Fibroblast of skin of back (primary cell): ENCODE data around the gene RCAN2.
A peak's percentile ranks its signal among the peaks of the same experiment; 100 is the strongest.
"Not testable (repeated sequence)": the region's sequence is repeated elsewhere in the genome, so short reads cannot be mapped to it uniquely, and the experiment has no call there.

Experiments
- DNase-seq: peaks from one replicate; pipeline ENCODE4 v3.0.0-alpha.2; 2013

Gene RCAN2

DNA sequence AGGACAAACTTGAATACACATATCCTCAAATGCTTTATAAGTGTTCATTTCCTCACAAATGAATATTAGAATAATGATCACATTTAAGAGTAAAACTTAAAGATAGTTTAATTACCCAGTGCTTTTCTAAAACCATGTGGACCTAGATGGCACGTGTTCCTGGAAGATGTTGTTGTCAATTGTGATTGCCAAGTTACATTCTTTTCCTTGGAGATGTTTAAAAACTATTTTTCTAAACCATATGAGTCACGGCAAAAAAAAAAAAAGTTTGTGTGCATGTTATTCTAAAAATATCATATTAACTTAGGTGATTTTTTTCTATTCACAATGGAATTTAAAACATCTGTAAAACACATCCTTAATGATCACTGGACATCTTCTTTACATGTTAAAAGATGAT is 51.1 kb downstream of the RCAN2 start:
- peak; percentile 76 for DNase-seq

DNA sequence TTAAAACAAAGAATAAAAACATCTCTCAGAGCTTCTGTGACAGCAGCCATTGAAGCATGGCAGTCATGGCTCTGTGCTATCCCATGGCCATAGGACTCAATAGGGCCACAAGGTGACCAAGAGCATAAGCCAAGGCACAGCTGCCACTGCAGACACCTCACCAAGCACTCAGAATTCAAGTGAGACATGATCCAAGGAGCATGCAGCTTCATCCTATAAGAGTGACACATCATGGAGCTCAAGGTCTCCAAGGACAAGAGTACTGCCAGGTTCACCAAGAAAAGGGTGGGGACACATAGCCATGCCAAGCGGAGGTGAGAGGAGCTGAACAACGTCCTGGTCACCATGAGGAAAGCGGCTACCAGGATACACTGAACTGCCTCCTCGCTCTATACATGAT is 53.0 kb downstream of the RCAN2 start:
- no peak for DNase-seq

DNA sequence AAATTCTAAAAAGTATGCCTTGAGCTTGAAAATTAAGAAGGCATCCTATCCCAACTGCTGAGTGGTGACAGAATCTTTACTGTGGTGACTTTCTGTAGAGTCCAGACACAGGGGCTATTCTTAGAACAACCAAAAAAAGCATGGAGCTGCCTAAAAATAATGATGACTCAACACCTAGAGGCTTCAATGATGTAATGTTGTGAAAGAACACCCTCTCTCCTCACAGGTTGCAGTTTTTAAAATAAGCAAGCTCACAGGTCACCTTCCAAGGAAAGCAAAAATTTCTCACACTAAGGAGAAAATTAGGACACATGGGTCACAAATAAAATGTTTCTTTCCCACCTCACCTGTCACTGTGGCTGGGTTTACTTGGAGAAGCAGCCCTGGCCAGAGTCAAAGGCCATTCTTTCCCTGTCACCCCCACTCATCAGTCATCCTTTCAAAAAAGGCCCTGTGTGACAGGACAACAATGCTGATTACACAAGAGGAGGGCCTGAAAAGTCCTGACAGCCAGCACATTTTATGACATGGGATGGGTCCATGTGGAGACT is 53.5 kb downstream of the RCAN2 start:
- peak; percentile 73 for DNase-seq

DNA sequence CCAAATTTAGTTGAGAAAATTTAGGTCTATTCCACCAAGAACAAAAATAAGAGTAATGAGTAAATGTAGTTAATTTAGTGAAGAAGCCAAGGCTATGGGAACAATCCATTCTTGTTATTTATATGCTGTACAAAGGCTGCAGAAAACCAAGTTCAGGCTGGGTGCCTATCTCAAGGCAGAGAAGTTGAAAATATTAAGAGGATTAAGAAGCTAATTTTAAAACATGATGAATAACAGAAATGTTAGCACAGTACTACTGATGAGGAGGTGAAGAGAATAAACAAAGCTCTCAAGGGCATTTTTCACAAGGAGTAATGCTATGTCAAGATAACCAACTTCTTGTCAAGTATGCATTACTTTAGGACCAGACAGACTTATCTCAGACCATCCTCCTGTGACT is 68.6 kb downstream of the RCAN2 start:
- DNase-seq: no peak

DNA sequence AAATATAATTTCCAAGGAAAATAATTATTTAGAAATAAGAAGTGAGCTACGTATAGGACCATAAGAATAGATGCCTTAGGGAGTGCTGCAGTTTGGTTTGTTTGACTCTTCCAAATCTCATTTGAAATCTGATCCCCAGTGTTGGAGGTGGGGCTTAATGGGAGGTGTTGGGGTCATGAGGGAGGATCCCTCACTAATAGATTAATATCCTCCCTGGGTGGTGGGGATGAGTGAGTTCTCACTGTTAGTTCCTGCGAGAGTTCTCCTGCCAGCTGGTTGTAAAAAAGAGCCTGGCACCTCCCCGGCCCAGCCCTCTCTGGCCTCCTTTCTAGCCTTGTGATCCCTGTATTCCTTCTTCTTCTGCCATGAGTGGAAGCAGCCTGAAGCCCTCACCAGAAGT is 69.3 kb downstream of the RCAN2 start:
- no peak for DNase-seq

DNA sequence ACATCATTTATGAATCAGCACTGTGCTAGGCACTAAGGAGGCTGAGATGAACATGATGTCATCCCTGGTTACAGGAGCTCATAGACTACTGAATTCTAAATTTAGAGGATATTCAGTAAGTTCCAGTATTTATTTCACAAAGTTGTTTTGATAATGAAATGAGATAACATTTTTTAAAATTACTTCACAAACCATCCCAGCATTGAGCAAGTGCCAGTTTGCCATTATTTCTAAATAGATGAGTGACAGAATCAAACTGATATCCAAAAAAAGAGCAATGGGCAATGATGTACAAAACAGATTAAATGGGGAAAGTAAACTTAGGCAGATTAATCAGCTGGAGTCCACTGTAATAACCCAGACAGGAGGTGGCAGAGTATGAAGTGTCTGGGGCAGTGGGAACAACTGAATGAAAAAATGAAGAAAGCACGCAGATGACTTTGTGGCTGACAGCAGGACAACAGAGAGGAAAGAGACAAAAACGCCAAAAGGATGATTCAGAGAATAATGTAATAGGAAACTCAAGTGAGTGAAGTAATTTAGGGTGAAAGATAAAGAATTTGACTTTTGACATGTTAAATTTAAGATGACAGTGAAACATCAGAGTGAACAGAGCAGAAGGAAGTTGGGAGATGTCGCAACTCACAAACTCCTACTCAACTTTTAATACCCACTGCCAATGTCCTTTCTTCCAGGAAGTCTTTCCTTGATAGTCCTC is 70.2 kb downstream of the RCAN2 start:
- DNase-seq: peak; percentile 37

DNA sequence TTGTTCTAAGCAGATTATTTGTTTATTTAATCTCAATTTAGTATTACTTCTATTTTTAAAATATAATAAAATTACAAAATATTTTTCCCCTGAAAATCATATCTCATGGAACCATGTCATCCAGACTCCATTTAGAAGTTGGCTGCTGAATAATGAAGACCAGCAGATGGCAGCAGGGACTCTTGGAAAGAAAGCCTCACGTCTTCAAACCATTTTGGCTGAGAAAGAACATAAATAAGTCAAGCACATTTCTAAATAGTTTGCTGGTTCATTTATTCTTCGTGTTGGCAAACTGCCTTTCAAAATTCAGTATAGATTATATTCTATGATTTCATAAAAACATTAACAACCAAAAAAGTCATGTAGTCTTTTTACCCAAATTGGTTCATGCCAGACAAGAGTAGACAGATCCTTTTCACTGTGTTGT is 71.7 kb downstream of the RCAN2 start:
- peak; percentile 68 for DNase-seq

DNA sequence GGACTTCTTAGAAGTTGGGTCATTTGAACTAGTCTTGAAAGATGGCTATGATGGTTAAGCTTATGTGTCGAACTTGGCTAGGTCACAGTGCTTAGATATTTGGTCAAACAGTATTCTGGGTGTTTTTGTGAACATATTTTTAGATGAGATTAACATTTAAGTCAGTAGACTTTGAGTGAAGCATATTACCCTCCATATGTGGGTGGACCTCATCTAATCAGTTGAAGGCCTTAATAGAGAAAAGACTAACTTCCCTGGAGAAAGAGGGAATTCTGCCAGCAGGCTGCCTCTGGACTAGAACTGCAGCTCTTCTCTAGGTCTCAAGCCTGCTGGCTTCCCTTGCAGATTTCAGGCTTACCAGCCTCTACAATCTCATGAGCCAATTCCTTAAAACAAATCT is 76.9 kb downstream of the RCAN2 start:
- no peak for DNase-seq

DNA sequence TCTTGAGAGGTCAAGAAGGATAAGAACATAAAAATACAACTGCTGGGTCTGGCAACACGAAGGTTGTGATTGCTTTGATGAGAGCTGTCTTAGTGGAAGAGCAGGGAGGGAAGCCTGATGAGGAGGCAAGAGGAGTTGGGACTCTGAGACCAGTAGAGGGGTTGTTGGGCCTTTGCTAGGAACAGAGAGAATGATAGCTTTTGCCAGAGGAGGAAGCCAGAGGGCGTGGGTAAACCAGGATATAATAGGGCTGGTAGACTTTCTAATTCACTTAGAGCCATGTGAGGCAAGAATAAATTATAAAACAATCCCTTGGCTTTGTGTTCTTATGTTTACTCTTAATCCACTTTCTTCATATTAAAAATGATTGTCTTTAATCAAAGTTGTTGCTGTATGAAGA is 78.6 kb downstream of the RCAN2 start:
- no peak for DNase-seq

DNA sequence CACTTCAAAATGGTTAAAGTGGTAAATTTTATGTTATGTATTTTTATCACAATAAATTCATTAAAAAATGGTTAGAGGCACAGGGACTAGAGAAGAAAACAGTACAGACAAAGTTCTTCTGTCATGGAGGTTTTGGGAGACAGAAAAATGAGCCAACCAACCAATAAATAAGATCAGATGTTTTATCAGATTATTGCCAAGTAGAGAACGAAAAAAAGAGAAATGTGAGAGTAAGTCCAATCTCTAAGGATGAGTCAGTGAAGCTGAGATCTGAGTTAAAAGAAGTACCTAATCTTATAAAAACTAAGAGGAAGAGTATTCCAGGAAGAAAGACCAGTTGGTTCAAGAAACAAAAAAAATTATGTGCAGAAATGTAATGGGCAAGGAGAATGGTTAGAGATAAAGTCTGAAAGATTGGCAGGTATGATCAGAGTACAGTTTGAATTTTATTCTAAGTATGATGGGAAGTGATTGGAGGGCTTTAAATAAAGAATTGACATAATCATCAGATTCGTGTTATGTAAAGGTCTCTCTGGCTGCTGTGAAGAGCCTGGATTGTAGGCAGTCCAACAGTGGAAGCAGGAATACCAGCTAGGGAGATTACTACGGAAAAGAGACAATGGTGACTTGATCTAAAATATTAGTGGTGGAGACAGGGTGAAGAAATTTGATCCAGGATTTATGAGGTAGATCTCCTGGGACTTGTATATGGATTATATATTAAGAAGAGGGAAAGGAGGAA is 79.6 kb downstream of the RCAN2 start:
- DNase-seq: no peak

DNA sequence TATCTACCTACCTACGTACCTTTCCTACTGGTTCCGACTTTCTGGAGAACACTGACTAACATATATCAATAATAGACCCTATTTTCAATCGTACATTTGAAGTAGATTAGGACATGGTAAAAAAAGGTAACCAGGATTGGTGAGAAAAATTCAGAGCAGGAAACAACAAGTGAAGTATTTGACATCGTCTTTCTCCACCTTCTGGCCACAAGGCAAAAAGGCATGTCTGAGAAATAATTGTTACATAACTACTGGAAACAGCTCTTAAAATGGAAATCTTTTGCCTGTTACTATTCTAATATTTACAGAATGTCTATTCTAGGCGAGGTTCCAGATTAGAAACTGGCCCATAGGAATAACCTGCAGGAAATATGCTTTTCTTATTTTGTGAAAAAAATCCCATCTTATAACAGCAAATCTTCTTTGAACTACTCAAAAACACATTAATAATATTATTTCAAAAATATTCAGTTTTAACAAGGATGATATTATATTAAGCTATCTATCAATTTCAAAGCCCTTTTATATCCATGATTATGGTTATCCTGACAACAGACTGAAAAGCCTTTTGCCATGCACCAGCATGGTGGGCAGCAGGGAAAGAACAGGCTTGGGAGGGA is 80.8 kb downstream of the RCAN2 start:
- DNase-seq: peak; percentile 32

DNA sequence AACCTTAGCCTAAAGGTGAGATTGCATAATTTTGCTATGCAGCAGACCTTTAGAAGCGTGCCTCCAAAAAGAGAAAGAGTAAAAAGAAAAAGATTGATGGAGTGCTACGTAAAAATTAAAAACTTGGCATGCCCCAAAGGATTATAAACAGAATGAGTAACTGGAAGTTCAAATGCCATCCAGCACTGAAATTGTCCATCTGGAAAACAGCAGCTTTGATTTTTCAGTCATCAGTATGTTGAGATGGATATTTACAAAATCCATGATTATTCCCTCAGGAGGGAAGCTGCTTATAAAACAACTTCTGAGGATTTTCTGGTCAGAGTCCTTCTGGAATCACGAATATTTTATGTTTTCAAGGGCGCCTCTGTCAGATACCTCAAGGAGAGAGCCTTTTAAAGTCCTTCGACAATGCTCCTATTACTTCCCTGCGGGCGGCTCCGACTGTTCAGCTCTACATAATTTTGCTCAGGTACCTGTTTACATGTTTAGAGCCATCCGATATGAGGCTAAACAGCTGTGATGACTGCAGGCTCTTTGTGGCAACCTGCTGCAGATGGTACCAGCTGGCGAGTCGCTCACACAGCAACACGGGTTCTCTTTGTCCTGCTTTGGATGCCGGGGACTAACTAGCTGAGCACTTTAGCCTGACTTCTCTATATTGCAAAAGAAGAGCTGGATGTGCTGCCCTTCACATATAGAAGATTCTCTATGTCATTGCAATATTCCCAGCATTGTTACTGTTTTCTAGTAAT is 83.3 kb downstream of the RCAN2 start:
- DNase-seq: no peak

DNA sequence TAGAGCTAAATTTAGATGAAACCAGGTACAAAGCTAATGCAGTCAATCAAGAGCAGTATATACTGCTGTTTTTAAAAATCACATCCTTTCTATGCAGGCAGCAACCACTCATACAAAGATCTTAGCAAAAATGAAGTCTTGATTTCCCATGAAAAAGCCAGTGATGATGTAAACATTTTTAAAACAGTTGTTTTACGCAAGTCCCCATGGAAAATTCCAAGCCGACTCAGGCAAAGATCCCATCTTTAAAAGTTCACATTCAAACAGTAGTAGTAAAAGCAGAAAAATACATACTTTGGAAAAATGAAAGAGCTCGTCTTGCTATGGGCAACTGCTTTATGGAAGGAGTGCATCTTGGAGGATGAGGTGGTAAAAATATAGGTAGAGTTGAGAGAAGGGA is 84.0 kb downstream of the RCAN2 start:
- DNase-seq: no peak

DNA sequence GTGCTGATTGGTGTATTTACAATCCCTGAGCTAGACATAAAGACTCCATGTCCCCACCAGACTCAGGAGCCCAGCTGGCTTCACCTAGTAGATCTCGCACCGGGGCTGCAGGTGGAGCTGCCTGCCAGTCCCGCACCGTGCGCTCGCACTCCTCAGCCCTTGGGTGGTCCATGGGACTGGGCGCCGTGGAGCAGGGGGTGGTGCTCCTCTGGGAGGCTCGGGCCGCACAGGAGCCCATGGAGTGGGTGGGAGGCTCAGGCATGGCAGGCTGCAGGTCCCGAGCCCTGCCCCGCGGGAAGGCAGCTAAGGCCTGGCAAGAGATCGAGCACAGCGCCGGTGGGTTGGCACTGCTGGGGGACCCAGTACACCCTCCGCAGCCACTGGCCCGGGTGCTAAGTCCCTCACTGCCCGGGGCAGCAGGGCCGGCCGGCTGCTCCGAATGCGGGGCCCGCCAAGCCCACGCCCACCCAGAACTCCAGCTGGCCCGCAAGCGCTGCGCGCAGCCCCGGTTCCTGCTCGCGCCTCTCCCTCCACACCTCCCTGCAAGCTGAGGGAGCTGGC is 85.5 kb downstream of the RCAN2 start:
- not testable (repeated sequence) for DNase-seq

DNA sequence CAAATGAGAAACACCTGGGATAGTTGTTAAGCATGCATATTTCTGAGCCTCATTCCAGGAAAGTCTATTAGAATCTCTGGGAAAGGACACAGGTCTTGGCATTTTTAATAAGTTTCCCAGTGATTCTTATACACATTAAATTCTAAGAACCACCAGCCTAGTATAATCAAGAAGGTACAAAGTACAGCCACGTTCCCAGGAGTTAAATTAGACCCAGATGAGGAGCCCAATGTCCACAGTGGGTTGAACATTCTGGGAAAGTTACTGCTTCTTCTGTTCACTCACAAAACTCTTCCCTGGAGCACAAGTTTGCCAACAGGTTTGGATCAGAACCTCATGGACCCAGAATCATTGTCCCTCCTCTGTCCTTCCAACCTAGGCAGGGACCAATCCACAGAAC is 90.4 kb downstream of the RCAN2 start:
- no peak for DNase-seq

DNA sequence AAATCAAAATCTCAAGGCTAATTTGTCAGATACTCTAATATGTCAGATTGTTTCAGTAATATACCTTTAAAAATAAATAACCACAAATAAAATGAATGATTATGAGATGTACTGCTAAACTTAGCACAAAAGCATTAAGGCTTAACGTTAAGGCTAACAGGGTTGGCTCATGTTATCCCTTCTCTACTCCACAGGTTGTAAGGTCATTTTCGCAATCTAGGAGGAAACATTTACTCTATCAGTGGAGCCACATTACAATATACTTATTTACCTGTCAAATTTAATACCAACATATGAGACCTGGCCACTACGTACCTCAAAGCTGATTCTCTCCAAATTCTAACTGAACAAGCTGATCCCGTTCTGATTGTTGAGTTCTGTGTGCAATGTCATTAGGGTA is 95.7 kb downstream of the RCAN2 start:
- no peak for DNase-seq

DNA sequence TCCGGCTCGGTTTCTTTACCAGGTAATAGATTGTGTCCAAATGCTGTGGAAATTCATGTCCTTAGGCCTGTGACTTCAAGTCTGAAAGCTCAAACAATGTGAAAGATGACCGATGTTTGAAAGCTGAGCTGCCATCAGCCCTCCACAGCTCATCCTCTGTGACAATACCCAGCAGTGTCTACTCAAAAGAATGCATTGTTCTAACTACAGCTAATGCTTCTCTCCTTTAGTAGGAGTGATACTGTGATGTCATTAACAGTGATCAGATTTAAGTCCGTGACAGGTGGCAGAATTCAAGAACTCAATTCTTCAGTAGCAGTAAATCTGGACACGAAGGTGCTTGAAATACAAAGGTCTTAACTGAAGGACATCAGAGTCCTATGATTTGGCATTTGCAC is 97.3 kb downstream of the RCAN2 start:
- DNase-seq: no peak

DNA sequence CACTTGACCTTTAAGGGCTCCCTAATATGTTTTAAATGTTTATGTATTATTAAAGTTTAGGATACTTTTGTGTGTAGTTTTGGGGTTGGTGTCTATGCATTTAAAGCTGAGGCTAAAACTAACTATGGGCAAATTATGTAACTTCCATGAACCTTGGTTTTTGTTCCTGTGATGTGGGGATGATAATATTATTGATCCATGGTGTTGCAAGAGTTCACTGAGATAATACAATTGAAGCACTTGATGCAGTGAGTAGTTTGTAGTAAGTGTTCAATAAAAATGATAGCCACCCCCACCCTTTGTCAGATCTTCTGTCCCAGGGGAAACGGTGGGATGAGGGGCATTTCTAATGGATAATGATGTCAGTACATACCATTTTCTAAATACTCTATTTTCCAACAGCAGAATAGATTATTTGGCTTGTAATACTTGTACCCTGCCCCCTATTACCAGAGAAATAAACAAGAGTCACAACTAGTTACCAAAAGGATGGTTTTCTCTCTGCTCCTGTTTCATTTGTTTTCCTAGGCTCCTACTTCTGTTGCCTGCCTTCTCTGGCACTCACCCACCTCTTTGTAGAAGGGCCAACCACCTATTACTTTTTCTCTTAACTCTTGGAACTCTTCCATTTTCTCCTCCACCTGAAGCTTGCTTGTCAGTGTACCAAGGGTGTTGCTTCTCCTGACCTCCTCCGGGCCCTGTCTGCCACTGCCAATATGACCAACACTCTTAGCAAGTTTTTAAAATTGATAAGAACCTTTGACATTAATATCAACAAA is 97.9 kb downstream of the RCAN2 start:
- no peak for DNase-seq

DNA sequence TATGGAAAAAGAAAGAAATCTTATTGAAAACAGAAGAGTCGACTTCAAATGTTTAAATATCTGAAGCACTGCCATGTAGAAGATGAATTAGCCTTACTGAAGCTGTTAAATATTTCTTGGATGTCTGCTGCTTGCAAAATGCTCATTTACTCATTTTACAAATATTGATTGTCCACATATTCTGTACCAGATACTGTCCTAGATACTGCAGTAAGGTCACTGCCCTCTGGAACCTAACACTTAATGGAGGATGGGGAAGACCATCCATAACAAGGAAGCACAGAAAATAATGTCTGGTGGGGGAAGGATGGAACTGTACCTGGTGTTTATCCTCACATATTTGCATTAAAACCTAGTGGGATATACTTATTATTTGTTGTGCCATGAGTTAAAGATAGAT is 99.0 kb downstream of the RCAN2 start:
- DNase-seq: no peak

DNA sequence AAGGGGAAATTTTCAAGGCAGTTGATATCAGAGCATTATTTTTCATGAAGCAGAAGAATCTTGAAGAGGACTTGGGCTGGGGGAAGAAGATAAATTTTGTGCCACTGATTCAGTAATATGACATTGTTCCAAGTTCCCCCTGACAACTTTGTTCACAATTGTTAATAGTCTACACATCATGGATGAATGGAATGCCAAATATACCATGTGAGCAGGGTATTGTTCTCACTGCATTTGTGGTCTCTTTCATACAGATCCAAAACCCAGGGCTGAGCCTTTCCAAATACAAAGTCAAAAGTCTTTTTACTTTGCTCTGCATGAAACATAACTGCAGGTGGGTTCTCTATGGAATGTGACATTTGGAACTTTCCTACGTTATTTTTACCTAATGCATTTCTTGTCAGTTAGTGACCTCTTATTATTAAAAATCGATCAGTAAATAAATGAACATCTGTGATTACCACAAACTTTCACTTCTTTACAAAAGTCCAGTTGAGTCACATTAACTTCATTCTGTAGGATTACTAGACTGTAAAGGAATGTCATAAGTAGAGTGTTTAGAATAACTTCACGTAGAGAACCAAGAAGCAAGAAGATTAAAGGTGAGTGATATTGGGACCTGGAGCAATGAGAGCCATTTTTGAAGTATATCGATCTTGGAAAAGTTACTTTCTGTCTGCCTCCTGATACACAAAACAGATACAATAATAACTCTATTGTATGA is 100.9 kb downstream of the RCAN2 start:
- DNase-seq: no peak

DNA sequence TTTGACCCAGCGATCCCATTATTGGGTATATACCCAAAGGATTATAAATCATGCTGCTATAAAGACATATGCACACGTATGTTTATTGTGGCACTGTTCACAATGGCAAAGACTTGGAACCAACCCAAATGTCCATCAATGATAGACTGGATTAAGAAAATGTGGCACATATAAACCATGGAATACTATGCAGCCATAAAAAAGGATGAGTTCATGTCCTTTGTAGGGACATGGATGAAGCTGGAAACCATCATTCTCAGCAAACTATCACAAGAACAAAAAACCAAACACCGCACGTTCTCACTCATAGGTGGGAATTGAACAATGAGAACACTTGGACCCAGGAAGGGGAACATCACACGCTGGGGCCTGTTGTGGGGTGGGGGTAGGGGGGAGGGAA is 103.5 kb downstream of the RCAN2 start:
- DNase-seq: not testable (repeated sequence)
